HG02938 (cell line): Measurements from ENCODE around the gene THAP7.

Experiments
- ATAC-seq: cut with Tn5 transposase; IDR thresholded peaks from one replicate; pipeline ENCODE4 v1.9.1; 2021; ENCODE audit warnings: mild to moderate bottlenecking, moderate library complexity; ENCODE audit not compliant: unreplicated experiment

Gene THAP7

DNA sequence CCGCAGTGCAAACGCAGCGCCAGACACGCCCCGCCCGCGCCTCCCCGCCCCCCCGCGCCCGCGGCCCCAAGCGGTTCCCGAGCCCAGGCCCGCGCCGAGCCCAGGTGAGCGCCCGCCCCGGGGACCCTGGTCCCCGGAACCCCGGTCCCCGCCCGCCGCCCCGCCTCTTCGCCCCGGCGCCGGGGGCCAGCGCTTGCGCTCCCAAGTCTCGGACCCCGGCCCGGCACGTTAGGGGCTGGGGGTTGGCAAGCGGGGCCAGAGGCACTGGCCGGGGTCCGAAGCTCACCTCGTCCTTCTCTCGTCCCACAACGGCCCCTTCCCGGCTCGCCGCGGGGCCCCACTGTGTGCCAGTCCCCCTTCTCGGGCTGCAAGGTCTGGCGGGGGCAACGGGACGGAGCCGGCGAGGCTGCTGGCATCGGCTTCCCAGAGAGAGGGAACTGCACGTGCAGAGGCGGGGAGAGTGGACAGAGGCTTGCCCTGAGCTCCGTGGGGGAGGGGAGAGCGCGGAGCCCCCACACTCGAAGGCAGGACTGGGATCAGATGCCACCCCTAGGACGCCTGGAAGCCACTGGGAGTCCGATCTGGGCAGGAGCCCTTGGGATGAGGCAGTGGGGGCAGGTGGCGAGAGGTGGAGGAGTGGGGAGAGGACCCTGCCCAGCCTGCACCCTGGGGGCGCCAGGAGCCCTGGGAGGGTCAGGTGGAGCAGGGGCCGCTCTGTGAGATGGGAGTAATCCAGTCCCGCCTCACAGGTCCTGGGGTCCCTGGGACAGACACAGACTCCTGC lies 36.6 kb downstream of the THAP7 start:
- ATAC-seq: no peak

DNA sequence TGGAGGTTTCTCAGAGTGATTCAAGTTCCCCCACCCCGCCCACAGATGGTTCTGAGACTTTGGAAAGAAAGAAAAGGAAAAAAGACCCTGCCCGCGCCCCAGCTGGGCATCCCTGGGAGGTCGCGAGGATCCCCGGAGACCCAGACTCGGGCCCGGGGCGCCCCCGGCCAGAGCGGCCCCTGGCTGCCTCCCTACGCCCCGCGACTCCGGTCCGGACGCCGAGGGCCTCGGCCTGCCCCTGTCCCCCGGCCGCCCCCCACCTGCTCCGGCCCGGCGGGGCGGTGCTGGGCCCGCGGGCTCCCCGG lies 37.2 kb downstream of the THAP7 start:
- ATAC-seq: no peak

DNA sequence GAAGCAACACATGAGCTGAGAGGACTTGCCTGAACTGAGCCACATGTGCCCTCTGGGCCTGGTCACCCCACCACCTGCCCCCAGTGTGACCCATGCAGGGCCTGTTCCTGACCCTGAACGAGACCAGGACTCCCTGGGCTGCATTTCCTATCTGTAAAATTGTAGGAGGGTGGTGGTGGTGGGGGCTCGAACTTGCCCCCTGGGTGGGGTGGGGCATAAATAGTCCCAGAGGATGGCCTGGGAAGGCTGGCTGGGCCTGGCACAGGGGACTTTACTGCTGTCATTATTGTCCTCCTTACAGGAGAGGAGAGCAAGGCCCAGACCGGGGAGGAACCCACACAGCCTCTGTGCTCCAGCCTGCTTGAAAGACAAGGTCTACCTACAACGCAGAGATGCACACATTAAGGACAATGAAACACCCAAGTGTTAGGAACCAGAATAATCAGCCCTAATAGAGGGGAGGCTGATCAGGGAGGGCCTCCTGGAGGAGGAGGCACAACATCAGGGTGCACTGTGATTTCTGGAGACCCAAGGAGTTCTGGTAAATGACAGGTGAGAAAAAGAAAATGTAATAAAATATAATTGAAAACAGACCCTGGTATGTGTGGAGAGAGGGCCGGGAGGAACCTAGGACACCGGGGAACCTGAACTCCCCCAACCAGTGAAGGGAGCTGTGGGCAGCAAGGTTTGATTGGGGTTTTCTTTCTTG lies 37.7 kb downstream of the THAP7 start:
- no peak for ATAC-seq

DNA sequence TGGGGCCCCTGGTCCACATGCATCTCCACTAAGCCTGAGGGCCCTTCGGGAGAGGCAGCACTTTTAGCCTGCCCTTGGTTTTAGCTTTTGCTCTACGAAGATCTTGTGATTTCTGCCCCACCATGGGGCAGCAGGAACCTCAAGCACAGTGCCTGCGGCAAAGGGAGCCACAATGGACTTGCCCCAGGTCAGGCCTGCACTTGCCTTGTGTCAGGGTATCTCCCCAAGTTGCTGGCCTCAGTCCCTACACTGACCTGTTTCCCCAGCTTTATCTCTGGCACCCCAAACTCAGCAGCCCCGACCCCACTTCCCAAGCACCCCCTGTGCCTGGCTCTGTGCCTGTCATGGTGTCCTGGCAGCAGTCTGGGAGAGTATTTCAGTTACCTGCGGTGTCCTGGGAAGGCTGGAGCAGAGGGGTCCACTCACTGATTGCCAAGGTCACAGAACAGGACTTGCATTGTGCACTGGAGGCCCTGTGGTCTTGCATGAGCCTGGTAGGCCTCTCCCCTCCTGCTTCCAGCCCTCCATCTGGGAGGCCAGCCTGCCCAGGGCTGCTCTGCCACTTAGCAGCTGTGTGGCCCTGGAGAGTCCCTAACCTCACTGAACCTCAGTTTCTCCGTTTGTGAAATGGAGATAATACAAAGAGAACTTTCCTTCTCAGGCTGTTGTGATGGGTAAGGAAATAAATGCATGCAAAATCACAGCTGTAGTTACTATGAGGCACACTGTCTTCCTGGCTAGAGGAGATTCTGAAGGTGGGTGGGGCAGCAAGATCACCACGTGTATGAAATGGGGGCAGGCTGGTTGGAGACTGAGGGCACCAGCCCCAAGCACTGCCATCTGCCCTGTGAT lies 38.5 kb downstream of the THAP7 start:
- ATAC-seq: no peak

DNA sequence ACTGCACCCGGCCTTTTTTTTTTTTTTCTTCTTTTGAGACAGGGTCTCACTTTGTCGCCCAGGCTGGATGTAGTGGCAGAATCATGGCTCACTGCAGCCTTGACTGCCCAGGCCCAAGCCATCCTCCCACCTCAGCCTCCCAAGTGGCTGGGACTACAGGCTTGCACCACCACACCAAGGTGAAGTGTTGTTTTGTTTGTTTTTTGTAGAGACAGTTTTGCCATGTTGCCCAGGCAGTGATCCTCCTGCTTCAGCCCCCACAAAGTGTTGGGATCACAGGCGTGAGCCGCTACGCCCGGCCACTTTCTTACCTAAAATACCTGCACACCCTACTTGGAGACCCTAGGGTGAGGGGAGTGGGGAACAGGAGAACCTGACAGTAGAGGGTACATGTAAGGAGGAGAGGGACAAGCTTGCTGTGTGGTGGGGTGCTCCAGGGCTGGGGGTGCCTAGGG lies 39.4 kb downstream of the THAP7 start:
- no peak for ATAC-seq

DNA sequence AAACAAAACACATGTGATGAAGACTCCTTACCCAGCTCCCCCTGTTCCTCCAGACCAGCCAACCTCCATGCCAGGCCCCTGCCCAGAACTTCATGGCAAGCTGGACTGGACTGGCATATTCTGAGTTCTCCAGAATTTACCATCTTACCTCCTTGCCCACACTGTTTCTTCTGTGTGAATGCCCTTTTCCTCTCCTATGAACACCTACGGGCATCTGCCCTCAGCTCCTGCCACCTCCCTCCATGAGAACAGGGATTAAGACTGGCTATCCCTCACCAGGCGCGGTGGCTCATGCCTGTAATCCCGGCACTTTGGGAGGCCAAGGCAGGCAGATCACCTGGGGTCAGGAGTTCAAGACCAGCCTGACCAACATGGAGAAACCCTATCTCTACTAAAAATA lies 41.3 kb downstream of the THAP7 start:
- no peak for ATAC-seq

DNA sequence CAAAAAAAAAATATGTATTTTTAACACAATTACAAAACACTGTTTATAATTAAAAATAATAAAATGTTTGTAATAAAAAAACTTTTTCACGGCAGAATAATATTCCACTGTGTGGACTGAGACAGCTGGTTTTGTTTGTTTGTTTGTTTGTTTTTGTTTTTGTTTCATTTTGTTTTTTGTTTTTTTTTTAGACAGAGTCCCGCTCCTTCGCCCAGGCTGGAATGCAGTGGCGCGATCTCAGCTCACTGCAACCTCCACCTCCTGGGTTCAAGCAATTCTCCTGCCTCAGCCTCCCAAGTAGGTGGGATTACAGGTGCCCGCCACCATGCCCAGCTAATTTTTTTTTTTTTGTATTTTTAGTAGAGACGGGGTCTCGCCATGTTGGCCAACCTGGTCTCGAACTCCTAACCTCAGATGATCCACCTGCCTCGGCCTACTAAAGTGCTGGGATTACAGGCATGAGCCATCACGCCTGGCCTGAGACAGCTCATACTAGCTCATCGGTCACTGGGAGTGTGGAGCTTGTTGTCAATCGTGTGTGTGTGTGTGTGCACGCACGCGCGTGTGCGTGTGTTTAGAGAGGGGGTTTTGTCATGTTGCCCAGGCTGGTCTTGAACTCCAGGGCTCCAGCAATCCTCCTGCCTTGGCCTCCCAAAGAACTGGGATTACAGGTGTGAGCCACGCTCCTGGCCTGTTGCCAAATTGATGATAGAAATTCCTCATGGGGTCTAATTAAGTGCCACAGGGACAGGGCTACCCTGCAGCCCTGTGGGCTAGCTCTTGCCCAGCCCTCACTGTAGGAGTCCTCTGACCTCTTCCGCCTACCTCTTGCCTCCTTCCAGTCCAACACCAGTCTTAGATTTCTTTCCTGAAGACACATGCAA lies 42.1 kb downstream of the THAP7 start:
- no peak for ATAC-seq

DNA sequence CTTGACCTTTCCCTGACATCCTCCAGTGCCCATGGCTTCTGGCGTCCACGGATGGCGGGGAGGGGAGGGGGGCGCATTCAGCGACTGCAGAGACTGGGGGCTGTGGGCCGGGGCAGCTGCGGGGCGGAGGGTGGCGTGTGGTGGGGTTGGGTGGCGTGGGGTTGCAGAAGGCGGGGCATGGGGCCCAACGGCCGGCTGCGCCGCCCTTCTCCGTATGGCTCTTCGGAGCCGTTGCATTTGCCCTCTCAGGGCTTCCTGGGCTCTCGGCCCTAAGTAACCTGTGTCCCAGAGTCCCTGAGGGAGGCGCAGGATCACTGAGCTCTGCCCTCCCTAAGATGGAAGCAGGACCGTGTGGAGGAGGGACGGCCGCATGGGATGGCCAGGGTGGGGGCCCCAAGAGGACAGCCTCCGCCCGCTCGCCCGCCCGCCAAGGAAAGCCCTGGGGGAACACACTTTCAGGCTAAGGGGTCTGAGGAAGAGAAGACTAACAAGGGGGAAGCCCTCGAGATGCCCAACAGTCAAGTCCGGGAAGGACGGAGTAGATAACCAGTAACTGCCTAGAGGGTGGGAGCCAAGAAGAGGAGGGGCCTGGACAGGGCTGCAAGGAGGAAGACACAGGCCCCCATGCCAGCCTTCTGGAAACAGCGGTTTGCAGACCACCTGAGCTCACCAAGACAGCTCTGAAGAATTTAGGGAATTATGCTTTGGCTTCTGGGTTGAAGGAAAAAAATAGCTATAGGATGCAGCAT lies 44.1 kb downstream of the THAP7 start:
- ATAC-seq: no peak

DNA sequence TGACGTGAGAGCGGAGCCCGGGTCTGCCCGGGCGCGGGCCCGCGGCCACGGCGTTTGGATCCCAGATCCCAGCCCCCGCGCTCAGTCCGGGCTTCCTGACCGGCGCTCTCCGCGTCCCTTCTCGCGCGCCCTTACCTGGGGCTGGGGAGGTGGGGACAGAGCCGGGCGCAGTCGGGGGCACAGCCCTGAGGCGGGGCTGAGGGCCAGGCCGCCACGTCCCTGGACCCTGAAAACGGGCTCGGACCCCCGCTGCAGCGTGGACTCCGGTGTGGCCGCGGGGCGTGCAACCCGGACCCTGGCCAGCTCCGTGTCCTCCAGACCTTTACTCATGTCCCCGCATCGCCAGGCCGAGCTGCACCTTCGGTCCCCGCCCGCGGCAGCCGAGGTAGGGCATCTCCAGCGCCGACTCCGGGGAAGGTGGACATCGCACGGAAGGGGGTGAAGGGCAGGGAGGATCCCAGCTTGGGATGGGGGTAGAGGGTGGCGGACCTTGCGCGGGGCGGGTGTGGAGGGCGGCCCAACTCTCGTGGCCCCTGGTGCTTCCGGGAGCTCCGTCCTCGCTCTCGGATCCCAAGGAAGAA lies 44.7 kb downstream of the THAP7 start:
- ATAC-seq: no peak

DNA sequence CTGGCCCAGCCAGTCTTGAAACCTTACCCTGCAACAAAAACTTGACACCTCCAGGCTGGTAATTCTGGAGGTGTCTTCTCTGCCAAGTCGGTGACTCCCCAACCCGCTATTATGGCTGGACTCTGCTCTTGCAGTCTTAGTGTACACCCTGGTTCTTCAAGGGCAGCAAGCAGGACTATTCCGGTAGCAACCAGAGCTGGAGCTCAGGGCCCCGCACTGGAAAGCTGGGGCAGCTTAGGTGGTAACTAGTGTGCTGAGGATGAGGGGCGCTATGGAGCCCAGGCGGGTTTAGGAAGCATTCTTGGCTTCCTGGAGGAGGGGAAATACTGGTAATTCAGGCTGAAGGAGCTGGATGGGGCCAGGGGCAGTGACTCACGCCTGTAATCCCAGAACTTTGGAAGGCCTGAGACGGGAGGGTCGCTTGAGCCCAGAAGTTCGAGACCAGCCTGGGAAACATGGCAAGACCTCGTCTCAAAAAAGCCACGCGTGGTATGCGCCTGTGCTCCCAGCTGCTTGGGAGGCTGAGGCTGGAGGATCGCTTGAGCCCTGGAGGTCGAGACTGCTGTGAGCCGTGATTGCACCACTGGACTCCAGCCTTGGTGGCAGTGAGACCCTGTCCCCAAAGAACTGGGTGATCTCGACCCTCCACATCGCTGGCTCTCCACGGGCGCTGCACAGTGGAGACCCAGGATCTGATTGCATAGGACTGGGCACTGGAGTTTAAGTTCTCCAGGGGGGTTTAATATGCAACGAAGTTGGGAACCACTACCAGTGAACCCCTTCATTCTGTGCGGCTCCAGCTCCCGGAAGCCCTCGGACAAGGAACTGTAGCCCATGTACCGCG lies 45.4 kb downstream of the THAP7 start:
- ATAC-seq: no peak

DNA sequence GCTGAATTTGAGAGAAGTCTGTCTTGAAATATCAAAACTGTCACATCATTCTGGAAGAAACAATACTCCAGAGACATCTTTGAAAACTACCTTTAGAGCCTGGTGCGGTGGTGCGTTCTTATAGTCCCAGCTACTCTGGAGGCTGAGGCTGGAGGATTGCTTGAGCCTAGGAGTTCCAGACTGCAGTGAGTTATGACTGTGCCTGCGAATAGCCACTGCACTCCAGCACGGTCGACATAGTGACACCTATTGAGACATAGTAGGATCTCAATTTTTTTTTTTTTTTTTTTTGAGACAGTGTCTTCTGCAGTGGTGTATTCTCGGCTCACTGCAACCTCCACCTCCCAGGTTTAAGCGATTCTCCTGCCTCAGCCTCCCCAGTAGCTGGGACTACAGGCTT lies 46.4 kb downstream of the THAP7 start:
- no peak for ATAC-seq

DNA sequence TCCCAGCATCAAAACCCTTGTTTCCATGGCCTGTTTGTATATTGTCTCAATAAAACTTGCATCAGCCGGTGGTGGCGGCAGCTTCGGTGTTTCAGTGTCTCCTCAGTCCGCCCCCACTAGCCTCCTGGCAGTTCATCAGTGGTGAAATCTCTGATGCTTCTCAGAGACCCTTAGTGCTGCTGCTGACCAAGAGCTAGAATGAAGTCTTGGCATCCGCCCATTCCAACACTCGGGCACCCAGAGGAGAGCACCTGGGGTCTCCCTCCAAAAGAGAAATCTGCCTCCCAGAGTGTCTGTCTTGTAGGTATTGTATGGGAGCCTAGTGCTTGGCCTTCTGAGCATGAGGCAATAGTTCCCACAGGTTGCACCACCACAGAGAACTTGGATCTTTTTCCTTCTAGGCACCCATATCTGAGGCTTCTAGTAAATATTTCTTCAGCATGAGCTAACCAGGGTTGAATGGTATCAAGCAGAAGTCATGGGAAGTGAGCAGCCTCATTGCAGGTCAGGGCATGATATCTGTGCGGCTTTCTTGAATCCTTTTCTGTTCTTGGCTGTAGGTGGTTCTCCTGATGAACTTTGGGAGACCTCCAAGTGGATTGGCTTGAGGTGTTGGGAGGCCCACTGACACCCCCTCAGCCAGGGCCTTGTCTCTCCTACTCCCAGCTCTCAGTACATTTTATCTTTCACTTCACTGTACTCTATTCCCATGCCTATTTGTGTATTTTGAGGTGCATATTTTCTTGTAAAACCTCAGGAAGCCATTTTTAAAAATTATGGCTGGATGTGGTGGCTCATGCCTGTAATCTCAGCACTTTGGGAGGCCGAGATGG lies 48.0 kb downstream of the THAP7 start:
- no peak for ATAC-seq

DNA sequence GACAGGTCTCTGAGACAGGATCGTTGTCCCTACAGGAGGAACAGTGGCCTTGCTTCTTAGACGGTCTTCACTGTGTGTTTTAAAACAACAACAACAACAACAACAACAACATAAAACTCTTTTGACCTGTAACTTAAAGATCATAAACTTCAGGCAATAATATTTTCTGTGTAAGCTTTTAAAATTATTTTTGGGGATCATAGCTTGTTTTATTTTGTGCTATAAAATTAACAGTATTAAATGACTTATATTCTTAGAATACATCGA lies 48.6 kb downstream of the THAP7 start:
- no peak for ATAC-seq

DNA sequence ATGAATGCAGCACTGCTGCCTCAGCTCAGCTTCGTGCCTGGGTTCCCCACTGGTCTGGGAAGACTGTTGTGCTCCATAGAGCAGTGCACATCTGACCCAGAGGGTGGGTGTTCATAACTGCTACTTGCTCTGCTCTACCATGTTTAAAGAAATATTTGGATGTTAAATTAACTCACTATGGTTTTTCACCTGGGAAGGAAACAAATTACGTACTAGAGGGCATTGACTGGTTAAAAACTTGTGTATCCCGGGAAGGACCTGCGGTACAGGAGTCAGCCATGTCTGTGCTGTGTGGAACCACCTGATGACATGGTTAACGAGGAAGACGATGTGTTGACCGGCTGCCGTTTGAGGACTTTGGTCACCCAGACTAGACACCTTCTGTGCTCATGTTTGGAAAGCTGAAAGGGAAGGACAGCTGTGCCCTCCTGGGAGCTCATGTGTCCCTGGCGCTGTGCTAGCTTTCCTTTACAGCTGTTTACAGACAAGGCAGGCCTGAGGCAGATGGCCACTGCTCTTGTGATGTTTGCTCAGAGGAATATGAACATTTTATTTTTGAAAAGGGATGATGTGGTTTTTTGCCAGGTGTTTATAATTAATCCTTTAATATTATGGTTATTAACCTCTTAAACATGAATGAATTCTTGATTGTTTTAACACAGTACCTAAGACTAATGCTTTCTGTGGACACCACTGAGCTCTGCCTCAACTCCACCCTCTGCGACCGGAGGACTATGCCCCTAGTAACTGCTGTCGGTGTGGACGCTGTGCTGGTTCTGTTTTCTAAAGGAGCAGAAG lies 49.2 kb downstream of the THAP7 start:
- ATAC-seq: no peak

DNA sequence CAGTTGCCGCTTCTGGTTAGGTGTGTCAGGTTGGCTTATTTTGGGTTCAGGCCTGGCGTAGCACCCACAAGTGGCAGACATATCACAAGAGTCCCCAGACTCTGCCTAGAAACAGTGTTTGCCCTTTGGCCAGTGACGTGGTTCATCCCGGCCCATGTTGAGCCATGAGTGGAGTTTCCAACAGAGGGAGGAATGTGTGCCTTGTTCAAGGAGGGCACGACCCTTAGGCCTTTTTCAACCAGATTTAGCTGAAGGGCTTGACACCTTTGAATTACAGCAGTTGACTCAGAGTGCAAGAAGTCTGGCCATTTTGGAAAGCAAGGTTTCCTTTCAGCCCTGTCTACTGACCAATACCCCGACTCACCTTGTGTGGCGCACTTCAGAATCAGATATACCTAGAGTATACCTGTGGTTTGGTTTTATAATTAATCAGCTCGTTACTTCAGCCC lies 50.0 kb downstream of the THAP7 start:
- ATAC-seq: no peak

DNA sequence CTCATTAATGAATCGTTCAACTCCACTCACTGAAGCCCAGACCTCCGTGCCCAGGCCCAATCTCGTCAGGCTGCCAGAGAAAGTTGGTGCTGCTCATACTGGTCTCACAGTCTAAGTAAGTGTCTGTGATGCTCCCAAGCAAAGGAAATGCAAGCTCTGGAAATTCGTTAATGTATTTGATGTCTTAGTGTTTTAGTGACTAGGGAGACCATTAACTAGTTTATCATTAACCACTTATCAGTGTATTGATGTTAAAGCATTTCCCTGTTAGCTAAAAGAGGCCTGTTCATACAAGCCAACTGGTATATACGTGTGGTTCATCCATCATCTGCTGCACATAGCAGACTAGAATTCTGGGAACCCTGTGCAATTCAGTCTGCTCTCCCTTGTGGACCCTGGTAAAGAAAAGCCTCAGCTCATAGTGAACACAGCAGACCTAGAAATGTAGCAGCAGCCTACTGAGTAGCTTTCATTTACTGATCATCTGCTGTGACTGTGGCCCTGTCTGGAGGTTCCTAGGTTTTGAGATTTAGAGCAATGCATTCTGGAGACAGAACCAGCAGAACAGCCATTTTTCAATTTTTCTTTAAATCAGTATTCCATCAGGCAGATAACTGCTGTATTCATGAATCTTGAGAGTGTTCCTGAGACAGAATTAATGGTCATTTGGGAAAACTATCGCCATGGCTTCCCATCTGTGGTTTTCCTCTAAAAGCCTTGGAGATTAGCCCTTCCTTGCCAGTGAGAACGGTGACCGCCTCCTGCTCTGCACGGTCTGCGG lies 50.6 kb downstream of the THAP7 start:
- no peak for ATAC-seq
